ENCODE data around the gene SREBF1.

SREBF1 gene

GRCh38 chr17:17836818-17837379 lies at the start of gene SREBF1:
Gene SREBF1 (minus strand): TSS chr17:17836986. CDS start chr17:17836817, 169 bp downstream.
- peak; percentile 60 for DNase-seq

- no peak for DNase-seq
Measured at GRCh38 chr17:17886226-17886625, 49.4 kb upstream of the SREBF1 start.

GRCh38 chr17:17884391-17885357 lies 47.9 kb upstream of the SREBF1 start:
- DNase-seq, result no peak

GRCh38 chr17:17883801-17884200 lies 47.0 kb upstream of the SREBF1 start:
- DNase-seq, result no peak

GRCh38 chr17:17882082-17882581 lies 45.3 kb upstream of the SREBF1 start:
- no peak for DNase-seq

GRCh38 chr17:17880577-17881196 lies 43.9 kb upstream of the SREBF1 start:
- no peak for DNase-seq

- DNase-seq, result no peak
Measured at GRCh38 chr17:17877529-17878358, 41.0 kb upstream of the SREBF1 start.

- no peak for DNase-seq
Measured at GRCh38 chr17:17876959-17877528, 40.3 kb upstream of the SREBF1 start.

- DNase-seq, result no peak
Measured at GRCh38 chr17:17874478-17874877, 37.7 kb upstream of the SREBF1 start.

GRCh38 chr17:17873450-17873991 lies 36.7 kb upstream of the SREBF1 start:
- no peak for DNase-seq

- no peak for DNase-seq
Measured at GRCh38 chr17:17872547-17873345, 36.0 kb upstream of the SREBF1 start.

GRCh38 chr17:17871913-17872312 lies 35.1 kb upstream of the SREBF1 start:
- no peak for DNase-seq

GRCh38 chr17:17870247-17870646 lies 33.5 kb upstream of the SREBF1 start:
- DNase-seq, result no peak

- DNase-seq, result no peak
Measured at GRCh38 chr17:17868641-17869522, 32.1 kb upstream of the SREBF1 start.

- DNase-seq, result no peak
Measured at GRCh38 chr17:17866897-17867296, 30.1 kb upstream of the SREBF1 start.

GRCh38 chr17:17866425-17866824 lies 29.6 kb upstream of the SREBF1 start:
- DNase-seq, result no peak

GRCh38 chr17:17865035-17865434 lies 28.2 kb upstream of the SREBF1 start:
- no peak for DNase-seq

GRCh38 chr17:17860766-17861107 lies 24.0 kb upstream of the SREBF1 start:
- no peak for DNase-seq

- peak; percentile 71 for DNase-seq
Measured at GRCh38 chr17:17859909-17860765, 23.4 kb upstream of the SREBF1 start.

Data from activated CD4-positive, alpha-beta T cell treated with anti-CD3 and anti-CD28 coated beads, Interleukin-2, amount 50 U/mL, for 1 hour (primary cell).